IMR-90 (cell line): ENCODE results near the gene SP140L. TPM values are rescaled to one million over a fixed set of nuclear protein-coding genes. Genes with fewer than 3 reads are reported as not detected.

Source experiments
- ATAC-seq: fragments of 200-7000 bp; cut with Tn5 transposase; 2 replicates; pipeline ENCODE4 v1.9.1; 2020; ENCODE audit warnings: low read depth, mild to moderate bottlenecking, moderate library complexity
- BruUV-seq: library from RNA; stranded (reverse); fragments of 400-500 nt; replicated peaks from 2 replicates; lab custom pipeline; 2021; lab: Mats Ljungman, UMichigan
- CTCF ChIA-PET: fragments of 300-600 bp; formaldehyde crosslinking; extraction: SDS; loops from one replicate; lab custom pipeline; 2021; ENCODE audit warnings: antibody characterized with exemption; lab: Yijun Ruan, JAX
- POLR2A ChIA-PET: fragments of 300-600 bp; sonication (Branson Sonifier 250); formaldehyde crosslinking; loops from one replicate; lab custom pipeline; 2022; ENCODE audit warnings: antibody characterized with exemption; ENCODE audit not compliant: unreplicated experiment; lab: Charles Lee
- DNase-seq: peaks from one replicate; pipeline ENCODE4 v3.0.0; 2013
- H2AFZ ChIP-seq: replicated peaks from 2 replicates; pipeline ENCODE3; 2013; ENCODE audit warnings: low read length, mild to moderate bottlenecking; ENCODE audit not compliant: poor library complexity
- H2AK5ac ChIP-seq: 2 replicates; pipeline ENCODE4 v1.6.1; 2013; ENCODE audit warnings: low read depth, low read length, inconsistent platforms
- H2AK9ac ChIP-seq: replicated peaks from 2 replicates; pipeline ENCODE3; 2013; ENCODE audit warnings: mild to moderate bottlenecking, low read depth, low read length, moderate library complexity; ENCODE audit not compliant: poor library complexity
- H2BK120ac ChIP-seq: 2 replicates; pipeline ENCODE4 v1.6.1; 2013; ENCODE audit warnings: low read depth, low read length, inconsistent platforms
- H2BK15ac ChIP-seq: 3 replicates; pipeline ENCODE4 v1.6.1; 2013; ENCODE audit warnings: low read depth, low read length, inconsistent platforms
- H2BK20ac ChIP-seq: 2 replicates; pipeline ENCODE4 v1.6.1; 2013; ENCODE audit warnings: low read depth, mild to moderate bottlenecking, inconsistent platforms, low read length, moderate library complexity
- H2BK5ac ChIP-seq: 2 replicates; pipeline ENCODE4 v1.6.1; 2013; ENCODE audit warnings: mild to moderate bottlenecking, low read depth, low read length, inconsistent platforms; ENCODE audit not compliant: poor library complexity, severe bottlenecking
- H3K14ac ChIP-seq: replicated peaks from 2 replicates; pipeline ENCODE4 v1.6.1; 2013; ENCODE audit warnings: low read depth, low read length, inconsistent platforms
- H3K18ac ChIP-seq: 2 replicates; pipeline ENCODE4 v1.6.1; 2013; ENCODE audit warnings: low read depth, low read length, control low read depth
- H3K23ac ChIP-seq: 2 replicates; pipeline ENCODE4 v1.6.1; 2013; ENCODE audit warnings: low read depth, low read length, inconsistent platforms
- H3K27ac ChIP-seq: 2 replicates; pipeline ENCODE4 v1.5.1; 2013; ENCODE audit warnings: mild to moderate bottlenecking, control low read depth, low read length; ENCODE audit not compliant: insufficient read depth
- H3K27me3 ChIP-seq: 2 replicates; pipeline ENCODE4 v1.6.1; 2013; ENCODE audit warnings: low read length; ENCODE audit not compliant: control insufficient read depth, insufficient read depth
- H3K36me3 ChIP-seq: 2 replicates; pipeline ENCODE4 v1.6.1; 2013; ENCODE audit warnings: low read length, mixed read lengths; ENCODE audit not compliant: control insufficient read depth, insufficient read depth
- H3K4ac ChIP-seq: 2 replicates; pipeline ENCODE4 v1.6.1; 2013; ENCODE audit warnings: low read depth, low read length, inconsistent platforms
- H3K4me1 ChIP-seq: 2 replicates; pipeline ENCODE4 v1.6.1; 2013; ENCODE audit warnings: low read length, mixed read lengths; ENCODE audit not compliant: control insufficient read depth, insufficient read depth
- H3K4me2 ChIP-seq: 2 replicates; pipeline ENCODE4 v1.6.1; 2013; ENCODE audit warnings: low read depth, mild to moderate bottlenecking, control low read depth, low read length, moderate library complexity
- H3K4me3 ChIP-seq: 2 replicates; pipeline ENCODE4 v1.5.1; 2013; ENCODE audit warnings: low read depth, mild to moderate bottlenecking, control low read depth, low read length, moderate library complexity; ENCODE audit not compliant: insufficient read depth
- H3K56ac ChIP-seq: 2 replicates; pipeline ENCODE4 v1.6.1; 2013; ENCODE audit warnings: low read length, inconsistent platforms; ENCODE audit not compliant: insufficient read depth; ENCODE audit errors: extremely low read depth
- H3K79me1 ChIP-seq, 2 experiments: 2 replicates each; pipeline ENCODE4 v1.6.1; 2013; ENCODE audit warnings: low read length in 2 of 2, inconsistent platforms in 1 of 2, low read depth in 1 of 2
- H3K9ac ChIP-seq: 2 replicates; pipeline ENCODE4 v1.6.1; 2013; ENCODE audit warnings: low read depth, low read length, control low read depth
- H3K9me1 ChIP-seq: 2 replicates; pipeline ENCODE4 v1.6.1; 2013; ENCODE audit warnings: low read length, inconsistent platforms; ENCODE audit not compliant: insufficient read depth
- H3K9me3 ChIP-seq: 2 replicates; pipeline ENCODE4 v1.6.1; 2013; ENCODE audit warnings: low read length; ENCODE audit not compliant: control insufficient read depth, insufficient read depth
- H4K20me1 ChIP-seq: 2 replicates; pipeline ENCODE4 v1.6.1; 2013; ENCODE audit warnings: low read length, inconsistent platforms; ENCODE audit not compliant: insufficient read depth
- H4K5ac ChIP-seq: 2 replicates; pipeline ENCODE4 v1.6.1; 2013; ENCODE audit warnings: mild to moderate bottlenecking, low read depth, low read length, control low read depth
- H4K8ac ChIP-seq, 2 experiments: 2 replicates each; pipeline ENCODE4 v1.6.1; 2013; ENCODE audit warnings: low read depth in 2 of 2, low read length in 2 of 2, control low read depth in 1 of 2, inconsistent platforms in 1 of 2
- H4K91ac ChIP-seq: 2 replicates; pipeline ENCODE4 v1.6.1; 2013; ENCODE audit warnings: low read depth, low read length, inconsistent platforms; ENCODE audit not compliant: insufficient read depth
- MAFK ChIP-seq: IDR thresholded peaks from 2 replicates; pipeline ENCODE4 v1.6.1; 2012; ENCODE audit warnings: low read depth, low read length, improper control_type of control experiment
- RCOR1 ChIP-seq: IDR thresholded peaks from 2 replicates; pipeline ENCODE4 v1.6.1; 2012; ENCODE audit warnings: mild to moderate bottlenecking, low read length, improper control_type of control experiment; ENCODE audit not compliant: insufficient replicate concordance
- WGBS, 2 experiments: methylation state at CpG; one replicate each; pipeline versions ENCODE4 v1.1.5 to v1.1.7; 2013; ENCODE audit warnings: missing lambda C conversion rate in 2 of 2; ENCODE audit not compliant: insufficient read length in 1 of 2; ENCODE audit errors: extremely low coverage in 2 of 2; 5-methylcytosine and 5-hydroxymethylcytosine counted together
- dilution Hi-C: fragments of 300-500 bp; cut with HindIII; formaldehyde crosslinking; loops from one replicate; pipeline ENCODE4 v1.14.3; 2018; ENCODE audit warnings: low sequenced_read_pairs; ENCODE audit not compliant: unreplicated experiment
- in situ Hi-C: fragments of 300-500 bp; cut with MboI; formaldehyde crosslinking; loops from 3 replicates; pipeline ENCODE4 v1.14.3; 2019; ENCODE audit warnings: low sequenced_read_pairs, inconsistent platforms, mixed read lengths
- intact Hi-C: fragments of 100-400 bp; cut with micrococcal nuclease; formaldehyde crosslinking; loops from 2 replicates; pipeline ENCODE4 v1.10.0; 2022
- polyA plus RNA-seq, 3 experiments: library from polyadenylated mRNA; depleted of rRNA; stranded (reverse); fragments of >200 nt; gene quantifications; 2 replicates each; pipeline ENCODE4 v1.2.3, GENCODE V29; 2012; ENCODE audit warnings: low replicate concordance in 1 of 3
- total RNA-seq: library from RNA; depleted of rRNA; stranded (reverse); fragments of >200 nt; gene quantifications from 2 replicates; pipeline ENCODE4 v1.2.3, GENCODE V29; 2012

Gene SP140L
- total and polyA plus RNA-seq, 2 of the 4 experiments (the other 2 are of a cell fraction), result 5.4 to 11.2 TPM

- TF ChIP-seq RCOR1, result no peak
- peak; percentile 71 for TF ChIP-seq MAFK
- dilution Hi-C loops (no loop called here), in situ Hi-C loops (no loop called here), intact Hi-C loops (no loop called here)
- H3K79me1 ChIP-seq, result no peaks in the 10 kb centered on the region
- no peak overlapping the region for H4K91ac ChIP-seq
- no peak overlapping the region for H2AK9ac ChIP-seq
- H3K18ac ChIP-seq, result no peak overlapping the region
- no peak overlapping the region for H2AFZ ChIP-seq
- ATAC-seq (no peak), DNase-seq (no peak)
- H2BK5ac ChIP-seq, result no peak overlapping the region
- no peak overlapping the region for H4K8ac ChIP-seq
- H2BK15ac ChIP-seq, result no peak overlapping the region
- no peaks in the 10 kb centered on the region for H3K9me3 ChIP-seq
- H3K4ac ChIP-seq, result no peak overlapping the region
- H3K27ac ChIP-seq, result no peak overlapping the region
- peaks cover 5% of the 10 kb centered on the region; the same call in 1 of the 2 replicates for H3K9me1 ChIP-seq
- H3K56ac ChIP-seq, result no peak overlapping the region
- peaks cover 15% of the 10 kb centered on the region for H3K36me3 ChIP-seq
- no peaks in the 10 kb centered on the region for H3K27me3 ChIP-seq
- no peak overlapping the region for H4K5ac ChIP-seq
- H3K4me1 ChIP-seq, result no peaks in the 10 kb centered on the region
- no peak overlapping the region for H3K4me3 ChIP-seq
- no peak overlapping the region for H3K4me2 ChIP-seq
- no peak overlapping the region for H2BK20ac ChIP-seq
- H3K23ac ChIP-seq, result no peak overlapping the region
- no peak overlapping the region for H2BK120ac ChIP-seq
- H3K14ac ChIP-seq, result no peak overlapping the region
- ChIA-PET POLR2A (no interaction called here), CTCF (no interaction called here)
- H4K20me1 ChIP-seq, result no peaks in the 10 kb centered on the region
- H2AK5ac ChIP-seq, result no peak overlapping the region
- BruUV-seq, result no TSS peak
- H3K9ac ChIP-seq, result no peak overlapping the region
- WGBS, 2 experiments, result no CpG with 5 or more reads among the region's 2 CpGs
These were observed 55.1 kb downstream of the SP140L start for GRCh38 chr2:230382108-230382507.
